ENCODE measurements around the gene GOLGA6L10. TPM values are rescaled to one million over a fixed set of nuclear protein-coding genes. Genes with fewer than 3 reads are reported as not detected.
"Not testable (repeated sequence)": the region's sequence is repeated elsewhere in the genome, so short reads cannot be mapped to it uniquely, and the experiment has no call there.

GOLGA6L10 gene
- total RNA-seq, 1 donor = 1.4 TPM

GRCh38 chr15:82315519-82316246 is 33.6 kb downstream of the GOLGA6L10 start:
- Histone ChIP-seq H2AFZ (ENCODE audit: low read length) (no peak overlapping the region), H3K79me2 (ENCODE audit: insufficient read depth, low read length) (no peaks in the 10 kb centered on the region), H3K4me3 (ENCODE audit: insufficient read depth, low read length) (no peak overlapping the region), H3K4me2 (ENCODE audit: insufficient read depth, low read length) (no peak overlapping the region), H3K9me3 (ENCODE audit: low read depth, low read length) (no peaks in the 10 kb centered on the region), H4K20me1 (ENCODE audit: insufficient read depth, low read length) (no peaks in the 10 kb centered on the region), H3K27ac (ENCODE audit: low read depth, low read length) (no peak overlapping the region), H3K36me3 (ENCODE audit: insufficient read depth, low read length) (no peaks in the 10 kb centered on the region), H3K4me1 (ENCODE audit: insufficient read depth, low read length) (no peaks in the 10 kb centered on the region), H3K27me3 (ENCODE audit: insufficient read depth, low read length) (no peaks in the 10 kb centered on the region)
- no peak for DNase-seq (ENCODE audit: insufficient read length, low spot score, missing footprints)
- no peak for TF ChIP-seq CTCF (IDR thresholded peaks at IDR 0.05; ENCODE audit: extremely low read depth, low read depth, low read length)

- DNase-seq (ENCODE audit: insufficient read length, low spot score, missing footprints) = no peak
- no peaks in the 10 kb centered on the region for H3K36me3 ChIP-seq (ENCODE audit: insufficient read depth, low read length)
- TF ChIP-seq CTCF (IDR thresholded peaks at IDR 0.05; ENCODE audit: extremely low read depth, low read depth, low read length) = no peak
- H3K4me3 ChIP-seq (ENCODE audit: insufficient read depth, low read length) = no peak overlapping the region
- no peaks in the 10 kb centered on the region for H3K79me2 ChIP-seq (ENCODE audit: insufficient read depth, low read length)
- H3K9me3 ChIP-seq (ENCODE audit: low read depth, low read length) = no peaks in the 10 kb centered on the region
- no peak overlapping the region for H3K4me2 ChIP-seq (ENCODE audit: insufficient read depth, low read length)
- H2AFZ ChIP-seq (ENCODE audit: low read length) = no peak overlapping the region
- H4K20me1 ChIP-seq (ENCODE audit: insufficient read depth, low read length) = no peaks in the 10 kb centered on the region
- no peaks in the 10 kb centered on the region for H3K27me3 ChIP-seq (ENCODE audit: insufficient read depth, low read length)
- H3K4me1 ChIP-seq (ENCODE audit: insufficient read depth, low read length) = no peaks in the 10 kb centered on the region
- H3K27ac ChIP-seq (ENCODE audit: low read depth, low read length) = no peak overlapping the region
These were observed 34.3 kb downstream of the GOLGA6L10 start for GRCh38 chr15:82314769-82315518.

- H4K20me1 ChIP-seq (ENCODE audit: insufficient read depth, low read length); H3K79me2 ChIP-seq (ENCODE audit: insufficient read depth, low read length); H3K4me2 ChIP-seq (ENCODE audit: insufficient read depth, low read length); H3K36me3 ChIP-seq (ENCODE audit: insufficient read depth, low read length); H2AFZ ChIP-seq (ENCODE audit: low read length); H3K27me3 ChIP-seq (ENCODE audit: insufficient read depth, low read length); H3K4me1 ChIP-seq (ENCODE audit: insufficient read depth, low read length); H3K9me3 ChIP-seq (ENCODE audit: low read depth, low read length); H3K4me3 ChIP-seq (ENCODE audit: insufficient read depth, low read length); H3K27ac ChIP-seq (ENCODE audit: low read depth, low read length); DNase-seq (ENCODE audit: insufficient read length, low spot score, missing footprints): not testable (repeated sequence)
These were observed 35.1 kb downstream of the GOLGA6L10 start for GRCh38 chr15:82313951-82314768.

GRCh38 chr15:82313446-82313845 is 35.8 kb downstream of the GOLGA6L10 start:
- Histone ChIP-seq H4K20me1 (ENCODE audit: insufficient read depth, low read length) (no peaks in the 10 kb centered on the region), H3K27me3 (ENCODE audit: insufficient read depth, low read length) (peaks cover 4% of the 10 kb centered on the region), H3K9me3 (ENCODE audit: low read depth, low read length) (no peaks in the 10 kb centered on the region), H3K4me3 (ENCODE audit: insufficient read depth, low read length) (no peak overlapping the region), H2AFZ (ENCODE audit: low read length) (no peak overlapping the region), H3K79me2 (ENCODE audit: insufficient read depth, low read length) (no peaks in the 10 kb centered on the region), H3K4me2 (ENCODE audit: insufficient read depth, low read length) (no peak overlapping the region), H3K4me1 (ENCODE audit: insufficient read depth, low read length) (no peaks in the 10 kb centered on the region), H3K36me3 (ENCODE audit: insufficient read depth, low read length) (no peaks in the 10 kb centered on the region), H3K27ac (ENCODE audit: low read depth, low read length) (no peak overlapping the region)
- no peak for TF ChIP-seq CTCF (IDR thresholded peaks at IDR 0.05; ENCODE audit: extremely low read depth, low read depth, low read length)
- DNase-seq (ENCODE audit: insufficient read length, low spot score, missing footprints) = no peak
